Uterus (tissue), 4 donors: Measurements from ENCODE around the gene PLK4. TPM values are rescaled to one million over a fixed set of nuclear protein-coding genes. Genes with fewer than 3 reads are reported as not detected.
"Not testable (repeated sequence)": the region's sequence is repeated elsewhere in the genome, so short reads cannot be mapped to it uniquely, and the experiment has no call there.

Experiments used
- DNase-seq, 2 donors: peaks; one replicate each; pipeline ENCODE4 v3.0.0-alpha.2; 2019 to 2020
- H3K27ac ChIP-seq, 2 donors: fragments of 200-600 bp; sonication (generic); 1 replicate in 1 of 2; 2 replicates in 1 of 2; pipeline ENCODE4 v1.5.1; 2016 to 2018
- H3K27me3 ChIP-seq, 2 donors: fragments of 200-600 bp; sonication (generic); one replicate each; pipeline ENCODE4 v1.5.1; 2018 to 2019; ENCODE audit warnings: control low read depth in 1 of 2
- H3K36me3 ChIP-seq, 2 donors: fragments of 200-600 bp; sonication (generic); one replicate each; pipeline ENCODE4 v1.5.1; 2019; ENCODE audit warnings: control low read depth in 1 of 2
- H3K4me1 ChIP-seq, 2 donors: fragments of 200-600 bp; sonication (generic); one replicate each; pipeline ENCODE4 v1.5.1; 2018 to 2019; ENCODE audit warnings: control low read depth in 1 of 2
- H3K4me3 ChIP-seq, 2 donors: fragments of 200-600 bp; sonication (generic); 1 replicate in 1 of 2; 2 replicates in 1 of 2; pipeline ENCODE4 v1.5.1; 2018 to 2019; ENCODE audit warnings: mild to moderate bottlenecking in 1 of 2
- H3K9me3 ChIP-seq, 2 donors: fragments of 200-600 bp; sonication (generic); one replicate each; pipeline ENCODE4 v1.5.1; 2019; ENCODE audit warnings: control low read depth in 1 of 2
- POLR2A ChIP-seq, 2 donors: fragments of 450-650 bp; IDR thresholded peaks; one replicate each; pipeline ENCODE4 v1.6.1; 2016; ENCODE audit warnings: antibody characterized with exemption in 2 of 2, mild to moderate bottlenecking in 1 of 2, moderate library complexity in 1 of 2
- intact Hi-C: fragments of 100-400 bp; cut with DNase I; formaldehyde crosslinking; loops from one replicate; pipeline ENCODE4 v1.15.1; 2023; ENCODE audit warnings: low total_unique reads
- small RNA-seq: library from RNA; depleted of rRNA; stranded (forward); fragments of <200 nt; gene quantifications from one replicate; pipeline ENCODE3, GENCODE V24; 2016
- total RNA-seq, 4 donors: library from RNA; depleted of rRNA in 3 of 4; stranded (reverse); fragments of >200 nt in 3 of 4; gene quantifications; one replicate each; pipeline versions ENCODE4 v1.1.0 to v1.2.4, GENCODE V29; 2014 to 2023
- TF ChIP-seq, protein P1 (sequence below), 4 experiments: fragments of 200-600 bp in 2 of 4; fragments of 450-650 bp in 2 of 4; sonication (generic) in 2 of 4; IDR thresholded peaks; one replicate each; pipeline ENCODE4 v1.5.1; 2016 to 2019; ENCODE audit warnings: antibody characterized with exemption in 4 of 4, mild to moderate bottlenecking in 2 of 4, moderate library complexity in 1 of 4
- donor health status: DM: yes; HTN: yes; CAD: no.

PLK4 gene
- total RNA-seq, 4 donors from 2014 or later = 0.77 to 17.7 (median 1.0) TPM; not detected in 1

DNA sequence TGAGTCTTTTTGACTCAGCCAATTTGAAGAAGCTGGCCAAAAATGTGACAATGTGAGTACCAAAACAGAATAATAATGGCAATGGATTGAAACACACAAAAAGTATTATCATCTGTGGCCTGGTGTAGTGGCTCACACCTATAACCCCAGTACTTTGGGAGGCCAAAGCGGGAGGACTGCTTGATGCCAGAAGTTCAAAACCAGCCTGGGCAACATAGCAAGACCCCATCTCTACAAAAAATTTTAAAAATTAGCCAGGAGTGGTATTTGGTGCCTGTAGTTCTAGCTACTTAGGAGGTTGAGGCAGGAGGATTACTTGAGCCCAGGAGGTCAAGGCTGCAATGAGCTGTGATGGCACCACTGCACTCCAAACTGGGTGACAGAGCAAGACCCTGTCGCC is 41.5 kb downstream of the PLK4 start:
- TF ChIP-seq POLR2A (IDR thresholded peaks at IDR 0.05) = no peak
- Histone ChIP-seq H3K36me3 (no peaks in the 10 kb centered on the region), H3K27ac (no peak overlapping the region), H3K4me1 (no peaks in the 10 kb centered on the region), H3K9me3 (no peaks in the 10 kb centered on the region), H3K4me3 (no peak overlapping the region), H3K27me3 (no peaks in the 10 kb centered on the region)
- intact Hi-C loops = no loop called here
- DNase-seq = no peak

DNA sequence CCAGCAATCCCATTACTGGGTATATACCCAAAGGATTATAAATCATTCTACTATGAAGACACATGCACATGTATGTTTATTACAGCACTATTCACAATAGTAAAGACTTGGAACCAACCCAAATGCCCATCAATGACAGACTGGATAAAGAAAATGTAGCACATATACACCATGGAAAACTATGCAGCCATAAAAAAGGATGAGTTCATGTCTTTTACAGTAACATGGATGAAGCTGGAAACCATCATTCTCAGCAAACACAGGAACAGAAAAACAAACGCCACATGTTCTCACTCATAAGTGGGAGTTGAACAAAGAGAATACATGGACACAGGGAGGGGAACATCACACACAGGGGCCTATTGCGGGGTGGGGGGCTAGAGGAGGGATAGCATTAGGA is 45.0 kb downstream of the PLK4 start:
- H3K27me3 ChIP-seq, DNase-seq, H3K36me3 ChIP-seq: not testable (repeated sequence)

DNA sequence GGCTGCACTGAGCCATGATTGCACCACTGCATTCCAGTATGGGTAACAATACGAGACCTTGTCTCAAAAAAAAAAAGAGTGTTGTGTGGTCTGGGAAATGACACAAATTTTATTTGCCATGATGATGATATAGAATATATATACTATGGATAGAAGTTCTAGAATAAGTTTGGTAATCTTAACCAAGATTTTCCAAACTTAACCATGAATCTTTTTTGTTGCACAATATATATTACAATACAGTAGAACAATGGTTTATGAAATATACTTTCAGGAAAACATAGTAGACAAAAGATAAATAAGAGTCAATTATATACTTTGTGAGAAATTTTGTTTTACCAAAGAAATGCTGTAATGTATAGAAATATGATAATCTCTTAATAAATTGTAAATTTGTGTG is 49.5 kb downstream of the PLK4 start:
- H3K36me3 ChIP-seq = no peaks in the 10 kb centered on the region
- TF ChIP-seq, protein P1, sequence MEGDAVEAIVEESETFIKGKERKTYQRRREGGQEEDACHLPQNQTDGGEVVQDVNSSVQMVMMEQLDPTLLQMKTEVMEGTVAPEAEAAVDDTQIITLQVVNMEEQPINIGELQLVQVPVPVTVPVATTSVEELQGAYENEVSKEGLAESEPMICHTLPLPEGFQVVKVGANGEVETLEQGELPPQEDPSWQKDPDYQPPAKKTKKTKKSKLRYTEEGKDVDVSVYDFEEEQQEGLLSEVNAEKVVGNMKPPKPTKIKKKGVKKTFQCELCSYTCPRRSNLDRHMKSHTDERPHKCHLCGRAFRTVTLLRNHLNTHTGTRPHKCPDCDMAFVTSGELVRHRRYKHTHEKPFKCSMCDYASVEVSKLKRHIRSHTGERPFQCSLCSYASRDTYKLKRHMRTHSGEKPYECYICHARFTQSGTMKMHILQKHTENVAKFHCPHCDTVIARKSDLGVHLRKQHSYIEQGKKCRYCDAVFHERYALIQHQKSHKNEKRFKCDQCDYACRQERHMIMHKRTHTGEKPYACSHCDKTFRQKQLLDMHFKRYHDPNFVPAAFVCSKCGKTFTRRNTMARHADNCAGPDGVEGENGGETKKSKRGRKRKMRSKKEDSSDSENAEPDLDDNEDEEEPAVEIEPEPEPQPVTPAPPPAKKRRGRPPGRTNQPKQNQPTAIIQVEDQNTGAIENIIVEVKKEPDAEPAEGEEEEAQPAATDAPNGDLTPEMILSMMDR (IDR thresholded peaks at IDR 0.05) = no peak
- TF ChIP-seq POLR2A (IDR thresholded peaks at IDR 0.05) = no peak
- no peaks in the 10 kb centered on the region for H3K4me1 ChIP-seq
- H3K9me3 ChIP-seq = no peaks in the 10 kb centered on the region
- no peak for DNase-seq
- no peak overlapping the region for H3K27ac ChIP-seq
- intact Hi-C loops = no loop called here
- no peak overlapping the region for H3K4me3 ChIP-seq
- H3K27me3 ChIP-seq = no peaks in the 10 kb centered on the region

More for the DNA sequence above, 45.0 kb downstream of the PLK4 start:
- H3K9me3 ChIP-seq, H3K27ac ChIP-seq, H3K4me3 ChIP-seq, intact Hi-C loops, H3K4me1 ChIP-seq: not testable (repeated sequence)

DNA sequence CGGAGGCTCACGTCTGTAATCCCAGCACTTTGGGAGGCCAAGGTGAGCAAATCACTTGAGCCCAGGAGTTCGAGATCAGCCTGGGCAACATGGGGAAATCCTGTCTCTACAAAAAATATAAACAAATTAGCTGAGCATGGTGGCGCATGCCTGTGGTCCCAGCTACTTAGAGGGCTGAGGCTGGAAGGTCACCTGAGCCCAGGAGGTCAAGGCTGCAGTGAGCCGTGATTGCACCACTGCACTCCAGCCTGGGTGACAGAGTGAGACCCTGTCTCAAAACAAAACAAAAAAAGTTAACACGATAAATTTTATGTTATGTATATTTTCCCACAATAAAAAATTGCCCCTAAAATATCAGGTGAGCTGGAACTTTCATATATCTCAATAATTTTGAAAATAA is 51.1 kb downstream of the PLK4 start:
- H3K4me1 ChIP-seq, H3K9me3 ChIP-seq, H3K36me3 ChIP-seq, DNase-seq, intact Hi-C loops, H3K27ac ChIP-seq, H3K4me3 ChIP-seq, H3K27me3 ChIP-seq: not testable (repeated sequence)

DNA sequence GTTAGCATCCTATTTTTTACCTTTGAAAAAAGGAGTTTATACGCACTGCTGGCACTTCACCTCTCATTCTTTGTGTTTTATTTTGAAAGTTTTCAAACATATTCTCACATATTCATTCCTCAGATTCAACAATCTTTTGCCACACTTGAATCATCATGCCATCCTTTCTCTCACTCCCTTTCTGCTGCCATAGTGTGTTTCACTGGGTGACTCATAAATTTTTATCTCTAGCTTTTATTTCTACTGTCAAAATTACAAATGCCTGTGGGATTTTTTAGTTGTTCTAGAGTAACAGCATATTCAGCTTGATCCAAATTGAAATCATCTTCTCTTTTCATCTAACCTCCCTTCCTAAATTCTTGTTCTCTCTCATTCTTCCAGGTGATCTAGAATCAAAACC is 56.3 kb downstream of the PLK4 start:
- Histone ChIP-seq H3K27ac (no peak overlapping the region), H3K4me3 (no peak overlapping the region), H3K27me3 (no peaks in the 10 kb centered on the region), H3K9me3 (no peaks in the 10 kb centered on the region), H3K4me1 (no peaks in the 10 kb centered on the region), H3K36me3 (no peaks in the 10 kb centered on the region)
- no peak for TF ChIP-seq POLR2A (IDR thresholded peaks at IDR 0.05)
- TF ChIP-seq, protein P1 (IDR thresholded peaks at IDR 0.05) = no peak
- DNase-seq = no peak
- intact Hi-C loops = no loop called here

Small RNAs within 50 kb of the gene (small RNA-seq; reads per million reads assigned to genes)
- gene RNU6-583P = not detected

Other genes with a start within 250 kb of the PLK4 start
- gene INTU, start 247.9 kb upstream of the PLK4 start, total RNA-seq = 10 to 100 TPM in 2 of 4 donors, 1 to 10 TPM in 2; 5.3 to 31.5 (median 11.4) TPM
- under 1 TPM in 1 of 4 donors, not detected in 3; 0.21 TPM for gene SLC25A31, start 150.5 kb upstream of the PLK4 start, total RNA-seq
- 1 to 10 TPM in 3 of 4 donors, under 1 TPM in 1; 0.26 to 7.2 (median 2.8) TPM for gene HSPA4L, start 98.6 kb upstream of the PLK4 start, total RNA-seq
- gene MFSD8, start 84.3 kb downstream of the PLK4 start, total RNA-seq = 100 to 1,000 TPM in 1 of 4 donors, 10 to 100 TPM in 3; 36.4 to 121 (median 61.0) TPM
- gene ABHD18, start 84.5 kb downstream of the PLK4 start, total RNA-seq = 10 to 100 TPM in 3 of 4 donors, 1 to 10 TPM in 1; 4.7 to 16.1 (median 12.5) TPM
- gene LARP1B, start 180.4 kb downstream of the PLK4 start, total RNA-seq = 10 to 100 TPM; 11.2 to 41.5 (median 36.1) TPM